ENCODE results near the gene GAB2. TPM values are rescaled to one million over a fixed set of nuclear protein-coding genes. Genes with fewer than 3 reads are reported as not detected.
"Not testable (repeated sequence)": the region's sequence is repeated elsewhere in the genome, so short reads cannot be mapped to it uniquely, and the experiment has no call there.

The GAB2 gene
- polyA plus RNA-seq, 3 donors, result 2.8 to 39.4 (median 4.4) TPM

- intact Hi-C loops (cut with micrococcal nuclease), result loop anchor here in 1 of 2 donors (10.0 kb wide), 1 partner anchor 211 kb away; no protein-coding TSS in a partner anchor
- no peak overlapping the region for H2AFZ ChIP-seq (ENCODE audit: insufficient read depth, low read depth, low read length, poor library complexity, severe bottlenecking)
Measured at GRCh38 chr11:78223320-78223954, 194.2 kb downstream of the GAB2 start.

GRCh38 chr11:78222726-78223125, 194.9 kb downstream of the GAB2 start:
- not testable (repeated sequence) for H3K9me3 Mint-ChIP-seq; H3K4me2 ChIP-seq (replicated peaks; ENCODE audit: extremely low read depth, low read length, poor library complexity, severe bottlenecking); H3K27ac ChIP-seq (ENCODE audit: low read depth in 1 of 2, low read length in 2 of 2); H3K9me3 ChIP-seq (replicated peaks in 1 of 2; ENCODE audit: control insufficient read depth in 1 of 2, insufficient read depth in 1 of 2, low read length in 2 of 2); H3K4me3 Mint-ChIP-seq; H3K4me3 ChIP-seq (replicated peaks in 1 of 3; ENCODE audit: low read depth in 2 of 3, low read length in 3 of 3); H3K27me3 Mint-ChIP-seq (ENCODE audit: low read depth in 3 of 3); H3K27ac Mint-ChIP-seq; H3K4me1 ChIP-seq (ENCODE audit: control insufficient read depth in 1 of 2, insufficient read depth in 2 of 2, low read length in 2 of 2); H3K27me3 ChIP-seq (ENCODE audit: control insufficient read depth in 2 of 2, insufficient read depth in 2 of 2, low read length in 2 of 2); H3K79me2 ChIP-seq (ENCODE audit: insufficient read depth, low read length); DNase-seq; H3K9ac ChIP-seq (ENCODE audit: insufficient read depth, low read length, poor library complexity, severe bottlenecking); H3K4me1 Mint-ChIP-seq; H2AFZ ChIP-seq (ENCODE audit: insufficient read depth, low read depth, low read length, poor library complexity, severe bottlenecking)
- Histone ChIP-seq H4K20me1 (ENCODE audit: insufficient read depth, low read length) (peaks cover 71% of the 10 kb centered on the region), H3K36me3 (replicated peaks in 1 of 2; ENCODE audit: control insufficient read depth in 1 of 2, insufficient read depth in 2 of 2, low read length in 2 of 2) (peaks cover 92 to 98% of the 10 kb centered on the region in 2 donors)
- WGBS (ENCODE audit: insufficient coverage), result 81% methylated on average over 6 of the region's 10 CpGs
- intact Hi-C loops (cut with micrococcal nuclease), result loop anchor here in 1 of 2 donors (10.0 kb wide), 1 partner anchor 212 kb away; no protein-coding TSS in a partner anchor
- peaks cover 90 to 94% of the 10 kb centered on the region in 2 donors for H3K36me3 Mint-ChIP-seq

More at GRCh38 chr11:78223320-78223954, 194.2 kb downstream of the GAB2 start:
- Mint-ChIP-seq H3K36me3 (peaks cover 83 to 87% of the 10 kb centered on the region in 2 donors), H3K4me3 (no peak overlapping the region), H3K27me3 (ENCODE audit: low read depth in 3 of 3) (peaks cover 0 to 5% (median 3%) of the 10 kb centered on the region in 3 donors), H3K9me3 (no peaks in the 10 kb centered on the region), H3K27ac (peak overlapping the region in 5 of 7 donors; percentile 0 to 72 (median 31)), H3K4me1 (peaks cover 7% of the 10 kb centered on the region)
- Histone ChIP-seq H3K79me2 (ENCODE audit: insufficient read depth, low read length) (peaks cover 6% of the 10 kb centered on the region), H4K20me1 (ENCODE audit: insufficient read depth, low read length) (peaks cover 71% of the 10 kb centered on the region), H3K4me1 (ENCODE audit: control insufficient read depth in 1 of 2, insufficient read depth in 2 of 2, low read length in 2 of 2) (peaks cover 4 to 9% of the 10 kb centered on the region in 2 donors), H3K36me3 (replicated peaks in 1 of 2; ENCODE audit: control insufficient read depth in 1 of 2, insufficient read depth in 2 of 2, low read length in 2 of 2) (peaks cover 85 to 91% of the 10 kb centered on the region in 2 donors), H3K4me3 (replicated peaks in 1 of 3; ENCODE audit: low read depth in 2 of 3, low read length in 3 of 3) (no peak overlapping the region), H3K27ac (ENCODE audit: low read depth in 1 of 2, low read length in 2 of 2) (peak overlapping the region in 1 of 2 donors; percentile 1), H3K9ac (ENCODE audit: insufficient read depth, low read length, poor library complexity, severe bottlenecking) (no peak overlapping the region), H3K27me3 (ENCODE audit: control insufficient read depth in 2 of 2, insufficient read depth in 2 of 2, low read length in 2 of 2) (no peaks in the 10 kb centered on the region), H3K4me2 (replicated peaks; ENCODE audit: extremely low read depth, low read length, poor library complexity, severe bottlenecking) (no peak overlapping the region), H3K9me3 (replicated peaks in 1 of 2; ENCODE audit: control insufficient read depth in 1 of 2, insufficient read depth in 1 of 2, low read length in 2 of 2) (no peaks in the 10 kb centered on the region)
- TF ChIP-seq, protein P1, sequence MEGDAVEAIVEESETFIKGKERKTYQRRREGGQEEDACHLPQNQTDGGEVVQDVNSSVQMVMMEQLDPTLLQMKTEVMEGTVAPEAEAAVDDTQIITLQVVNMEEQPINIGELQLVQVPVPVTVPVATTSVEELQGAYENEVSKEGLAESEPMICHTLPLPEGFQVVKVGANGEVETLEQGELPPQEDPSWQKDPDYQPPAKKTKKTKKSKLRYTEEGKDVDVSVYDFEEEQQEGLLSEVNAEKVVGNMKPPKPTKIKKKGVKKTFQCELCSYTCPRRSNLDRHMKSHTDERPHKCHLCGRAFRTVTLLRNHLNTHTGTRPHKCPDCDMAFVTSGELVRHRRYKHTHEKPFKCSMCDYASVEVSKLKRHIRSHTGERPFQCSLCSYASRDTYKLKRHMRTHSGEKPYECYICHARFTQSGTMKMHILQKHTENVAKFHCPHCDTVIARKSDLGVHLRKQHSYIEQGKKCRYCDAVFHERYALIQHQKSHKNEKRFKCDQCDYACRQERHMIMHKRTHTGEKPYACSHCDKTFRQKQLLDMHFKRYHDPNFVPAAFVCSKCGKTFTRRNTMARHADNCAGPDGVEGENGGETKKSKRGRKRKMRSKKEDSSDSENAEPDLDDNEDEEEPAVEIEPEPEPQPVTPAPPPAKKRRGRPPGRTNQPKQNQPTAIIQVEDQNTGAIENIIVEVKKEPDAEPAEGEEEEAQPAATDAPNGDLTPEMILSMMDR (IDR thresholded peaks at IDR 0.05), result no peak
- DNase-seq, result no peak
- 82% methylated on average over 7 of the region's 9 CpGs for WGBS (ENCODE audit: insufficient coverage)

Data from CD14-positive monocyte (primary cell).